ENCODE results near the gene RETN.

The RETN gene

GRCh38 chr19:7703332-7703731 lies 34.5 kb downstream of the RETN start:
- peaks cover 2% of the 10 kb centered on the region for H3K36me3 Mint-ChIP-seq (ENCODE audit: insufficient read depth)
- DNase-seq (ENCODE audit: low spot score in 2 of 2) (no peak), ATAC-seq (replicated peaks; ENCODE audit: extremely low read depth, poor library complexity, severe bottlenecking) (no peak)
- no peak overlapping the region for H3K4me3 Mint-ChIP-seq
- H3K9me3 Mint-ChIP-seq: no peaks in the 10 kb centered on the region
- peaks cover 20% of the 10 kb centered on the region for H3K27me3 Mint-ChIP-seq
- no peak overlapping the region for H3K27ac Mint-ChIP-seq (ENCODE audit: low read depth)
- H3K4me1 Mint-ChIP-seq: peaks cover 32% of the 10 kb centered on the region

- Mint-ChIP-seq H3K4me3 (no peak overlapping the region), H3K4me1 (peaks cover 30% of the 10 kb centered on the region), H3K36me3 (ENCODE audit: insufficient read depth) (peaks cover 2% of the 10 kb centered on the region), H3K9me3 (no peaks in the 10 kb centered on the region), H3K27ac (ENCODE audit: low read depth) (no peak overlapping the region), H3K27me3 (peaks cover 8% of the 10 kb centered on the region)
- ATAC-seq (replicated peaks; ENCODE audit: extremely low read depth, poor library complexity, severe bottlenecking) (no peak), DNase-seq (ENCODE audit: low spot score in 2 of 2) (no peak)
These were observed 35.6 kb downstream of the RETN start for GRCh38 chr19:7704280-7705060.

DNA sequence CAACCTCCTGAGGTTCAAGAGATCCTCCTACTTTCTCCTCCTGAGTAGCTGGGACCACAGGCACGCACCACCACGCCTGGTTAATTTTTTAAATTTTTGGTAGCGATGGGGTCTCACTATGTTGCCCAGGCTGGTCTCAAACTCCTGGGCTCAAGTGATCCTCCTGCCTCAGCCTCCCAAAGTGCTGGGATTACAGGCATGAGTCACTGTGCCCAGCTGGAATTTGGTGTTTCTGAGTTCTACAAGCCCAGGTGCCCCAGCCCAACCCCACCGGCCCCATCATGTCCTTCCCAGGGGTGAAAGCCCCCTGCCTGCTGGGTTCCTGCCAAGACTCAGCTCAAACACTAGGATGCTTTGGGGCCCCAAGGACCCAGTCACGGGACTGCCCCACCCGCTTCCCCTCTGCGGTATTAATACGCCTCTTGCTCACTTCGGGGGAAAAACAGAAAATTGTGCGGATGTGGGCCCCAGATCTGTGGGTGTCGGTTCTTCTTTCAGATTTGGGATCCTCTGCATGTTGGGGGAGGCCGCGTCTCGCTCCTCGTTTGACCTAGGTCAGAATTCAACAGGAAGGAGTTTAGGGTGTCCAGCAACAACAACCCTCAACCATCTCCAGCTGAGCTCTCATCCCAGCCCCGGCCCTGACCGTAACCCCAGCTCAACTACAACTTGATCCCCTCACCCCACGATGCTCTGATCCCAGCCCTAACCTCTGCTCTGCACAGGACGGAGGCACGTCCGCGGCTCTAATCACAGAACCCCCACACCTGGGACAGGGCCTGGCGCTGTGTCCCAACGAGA lies 36.7 kb downstream of the RETN start:
- Mint-ChIP-seq H3K27ac (ENCODE audit: low read depth) (peak overlapping the region; percentile 93), H3K9me3 (no peaks in the 10 kb centered on the region), H3K4me1 (peaks cover 26% of the 10 kb centered on the region), H3K27me3 (no peaks in the 10 kb centered on the region), H3K4me3 (peak overlapping the region; percentile 58), H3K36me3 (ENCODE audit: insufficient read depth) (no peaks in the 10 kb centered on the region)
- ATAC-seq (replicated peaks; ENCODE audit: extremely low read depth, poor library complexity, severe bottlenecking) (peak; percentile 95), DNase-seq (ENCODE audit: low spot score in 2 of 2) (peak; percentile 47 to 63)

GRCh38 chr19:7706188-7706954 lies 37.5 kb downstream of the RETN start:
- peak overlapping the region; percentile 93 for H3K27ac Mint-ChIP-seq (ENCODE audit: low read depth)
- ATAC-seq (replicated peaks; ENCODE audit: extremely low read depth, poor library complexity, severe bottlenecking): no peak
- no peaks in the 10 kb centered on the region for H3K9me3 Mint-ChIP-seq

GRCh38 chr19:7706955-7707456 lies 38.2 kb downstream of the RETN start:
- DNase-seq (ENCODE audit: low spot score in 2 of 2) (no peak), ATAC-seq (replicated peaks; ENCODE audit: extremely low read depth, poor library complexity, severe bottlenecking) (no peak)
- Mint-ChIP-seq H3K27me3 (no peaks in the 10 kb centered on the region), H3K4me3 (peak overlapping the region; percentile 58), H3K36me3 (ENCODE audit: insufficient read depth) (no peaks in the 10 kb centered on the region), H3K27ac (ENCODE audit: low read depth) (peak overlapping the region; percentile 93), H3K9me3 (no peaks in the 10 kb centered on the region), H3K4me1 (peaks cover 26% of the 10 kb centered on the region)

More at GRCh38 chr19:7706188-7706954, 37.5 kb downstream of the RETN start:
- no peaks in the 10 kb centered on the region for H3K27me3 Mint-ChIP-seq
- H3K4me3 Mint-ChIP-seq: peak overlapping the region; percentile 58
- H3K4me1 Mint-ChIP-seq: peaks cover 26% of the 10 kb centered on the region
- H3K36me3 Mint-ChIP-seq (ENCODE audit: insufficient read depth): no peaks in the 10 kb centered on the region
- DNase-seq (ENCODE audit: low spot score in 2 of 2): no peak

GRCh38 chr19:7709932-7710460 lies 41.1 kb downstream of the RETN start:
- H3K9me3 Mint-ChIP-seq: no peaks in the 10 kb centered on the region
- no peak for ATAC-seq (replicated peaks; ENCODE audit: extremely low read depth, poor library complexity, severe bottlenecking)
- peaks cover 26% of the 10 kb centered on the region for H3K4me1 Mint-ChIP-seq
- no peak overlapping the region for H3K4me3 Mint-ChIP-seq
- no peak for DNase-seq (ENCODE audit: low spot score in 2 of 2)
- no peak overlapping the region for H3K27ac Mint-ChIP-seq (ENCODE audit: low read depth)
- no peaks in the 10 kb centered on the region for H3K36me3 Mint-ChIP-seq (ENCODE audit: insufficient read depth)
- no peaks in the 10 kb centered on the region for H3K27me3 Mint-ChIP-seq

- ATAC-seq (replicated peaks; ENCODE audit: extremely low read depth, poor library complexity, severe bottlenecking): no peak
- Mint-ChIP-seq H3K27ac (ENCODE audit: low read depth) (no peak overlapping the region), H3K4me1 (peaks cover 22% of the 10 kb centered on the region), H3K27me3 (no peaks in the 10 kb centered on the region), H3K9me3 (no peaks in the 10 kb centered on the region), H3K36me3 (ENCODE audit: insufficient read depth) (no peaks in the 10 kb centered on the region), H3K4me3 (no peak overlapping the region)
- DNase-seq (ENCODE audit: low spot score in 2 of 2): no peak
These were observed 41.8 kb downstream of the RETN start for GRCh38 chr19:7710616-7711015.

DNA sequence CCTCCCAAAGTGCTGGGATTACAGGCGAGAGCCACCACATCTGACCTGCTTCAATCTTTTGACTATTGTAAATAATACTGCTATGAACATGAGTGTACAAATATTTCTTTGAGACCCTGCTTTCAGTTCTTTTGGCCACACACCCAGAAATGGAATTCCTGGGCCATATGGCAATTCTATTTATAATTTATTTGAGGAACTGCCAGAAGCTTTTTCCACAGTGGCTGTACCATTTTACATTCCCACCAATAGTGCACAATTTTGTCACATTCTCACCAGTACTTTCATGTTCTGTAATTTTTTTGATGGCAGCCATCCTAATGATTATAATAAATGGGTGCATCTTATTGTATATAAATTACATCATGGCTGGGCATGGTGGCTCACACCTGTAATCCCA lies 46.8 kb downstream of the RETN start:
- Mint-ChIP-seq H3K4me1 (no peaks in the 10 kb centered on the region), H3K27me3 (no peaks in the 10 kb centered on the region), H3K27ac (ENCODE audit: low read depth) (no peak overlapping the region), H3K9me3 (no peaks in the 10 kb centered on the region), H3K36me3 (ENCODE audit: insufficient read depth) (no peaks in the 10 kb centered on the region), H3K4me3 (no peak overlapping the region)
- DNase-seq (ENCODE audit: low spot score in 2 of 2) (no peak), ATAC-seq (replicated peaks; ENCODE audit: extremely low read depth, poor library complexity, severe bottlenecking) (no peak)

- no peaks in the 10 kb centered on the region for H3K9me3 Mint-ChIP-seq
- no peak for ATAC-seq (replicated peaks; ENCODE audit: extremely low read depth, poor library complexity, severe bottlenecking)
- H3K4me3 Mint-ChIP-seq: no peak overlapping the region
- no peak for DNase-seq (ENCODE audit: low spot score in 2 of 2)
- H3K27ac Mint-ChIP-seq (ENCODE audit: low read depth): no peak overlapping the region
- H3K36me3 Mint-ChIP-seq (ENCODE audit: insufficient read depth): no peaks in the 10 kb centered on the region
- H3K27me3 Mint-ChIP-seq: no peaks in the 10 kb centered on the region
- H3K4me1 Mint-ChIP-seq: no peaks in the 10 kb centered on the region
These were observed 47.9 kb downstream of the RETN start for GRCh38 chr19:7716762-7717161.

- H3K9me3 Mint-ChIP-seq: no peaks in the 10 kb centered on the region
- no peak overlapping the region for H3K4me3 Mint-ChIP-seq
- no peaks in the 10 kb centered on the region for H3K27me3 Mint-ChIP-seq
- no peaks in the 10 kb centered on the region for H3K4me1 Mint-ChIP-seq
- ATAC-seq (replicated peaks; ENCODE audit: extremely low read depth, poor library complexity, severe bottlenecking) (no peak), DNase-seq (ENCODE audit: low spot score in 2 of 2) (no peak)
- peak overlapping the region; percentile 46 for H3K27ac Mint-ChIP-seq (ENCODE audit: low read depth)
- peaks cover 2% of the 10 kb centered on the region for H3K36me3 Mint-ChIP-seq (ENCODE audit: insufficient read depth)
These were observed 49.8 kb downstream of the RETN start for GRCh38 chr19:7718668-7719067.

Measured in central memory CD8-positive, alpha-beta T cell (primary cell).